Nephron progenitor cell (in vitro differentiated cells): Measurements from ENCODE around the gene DMRT3.

Experiments
- DNase-seq: peaks from one replicate; pipeline ENCODE4 v3.0.0; 2021
- H3K27ac Mint-ChIP-seq: 2 replicates; pipeline ENCODE4 v1.8.0; 2021; ENCODE audit warnings: mild to moderate bottlenecking, moderate library complexity, mixed read lengths
- H3K27me3 Mint-ChIP-seq: 2 replicates; pipeline ENCODE4 v1.8.0; 2021; ENCODE audit warnings: mild to moderate bottlenecking, low read depth, mixed read lengths; ENCODE audit not compliant: poor library complexity
- H3K36me3 Mint-ChIP-seq: 2 replicates; pipeline ENCODE4 v1.8.0; 2021; ENCODE audit warnings: low read depth, mixed read lengths
- H3K4me1 Mint-ChIP-seq: 2 replicates; pipeline ENCODE4 v1.8.0; 2021; ENCODE audit warnings: mixed read lengths
- H3K4me3 Mint-ChIP-seq: 2 replicates; pipeline ENCODE4 v1.8.0; 2021; ENCODE audit warnings: mild to moderate bottlenecking, moderate library complexity, mixed read lengths
- H3K9me3 Mint-ChIP-seq: 2 replicates; pipeline ENCODE4 v1.8.0; 2021; ENCODE audit warnings: mild to moderate bottlenecking, moderate library complexity, mixed read lengths
- TF ChIP-seq, protein P1 (sequence below): fragments of 200-600 bp; sonication (generic); IDR thresholded peaks from 2 replicates; pipeline ENCODE4 v1.5.0; 2021; ENCODE audit warnings: antibody characterized with exemption

Gene DMRT3

DNA sequence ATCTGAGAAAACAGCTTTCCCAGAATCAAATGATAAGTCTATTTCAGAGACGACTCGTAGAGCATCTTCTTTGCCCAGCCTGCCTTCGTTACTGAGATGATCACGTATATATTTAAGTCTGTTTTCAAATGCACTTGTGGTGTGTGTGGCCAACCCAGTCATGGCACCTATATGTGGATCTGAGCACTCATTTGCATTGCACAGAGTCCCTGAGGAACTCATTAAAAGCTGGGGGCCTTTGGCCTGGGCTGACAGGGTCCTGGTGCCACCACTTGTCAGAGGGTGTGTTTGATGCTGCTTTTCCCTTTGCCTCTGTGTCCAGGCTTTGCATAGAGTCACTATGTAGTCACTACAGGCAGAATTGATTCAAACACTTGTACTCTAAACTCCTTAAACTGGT lies 17.4 kb upstream of the DMRT3 start:
- Mint-ChIP-seq H3K36me3 (no peaks in the 10 kb centered on the region), H3K4me3 (no peak overlapping the region), H3K4me1 (peaks cover 36% of the 10 kb centered on the region), H3K27me3 (peaks cover 58% of the 10 kb centered on the region), H3K27ac (no peak overlapping the region), H3K9me3 (no peaks in the 10 kb centered on the region)
- no peak for DNase-seq
- TF ChIP-seq, protein P1, sequence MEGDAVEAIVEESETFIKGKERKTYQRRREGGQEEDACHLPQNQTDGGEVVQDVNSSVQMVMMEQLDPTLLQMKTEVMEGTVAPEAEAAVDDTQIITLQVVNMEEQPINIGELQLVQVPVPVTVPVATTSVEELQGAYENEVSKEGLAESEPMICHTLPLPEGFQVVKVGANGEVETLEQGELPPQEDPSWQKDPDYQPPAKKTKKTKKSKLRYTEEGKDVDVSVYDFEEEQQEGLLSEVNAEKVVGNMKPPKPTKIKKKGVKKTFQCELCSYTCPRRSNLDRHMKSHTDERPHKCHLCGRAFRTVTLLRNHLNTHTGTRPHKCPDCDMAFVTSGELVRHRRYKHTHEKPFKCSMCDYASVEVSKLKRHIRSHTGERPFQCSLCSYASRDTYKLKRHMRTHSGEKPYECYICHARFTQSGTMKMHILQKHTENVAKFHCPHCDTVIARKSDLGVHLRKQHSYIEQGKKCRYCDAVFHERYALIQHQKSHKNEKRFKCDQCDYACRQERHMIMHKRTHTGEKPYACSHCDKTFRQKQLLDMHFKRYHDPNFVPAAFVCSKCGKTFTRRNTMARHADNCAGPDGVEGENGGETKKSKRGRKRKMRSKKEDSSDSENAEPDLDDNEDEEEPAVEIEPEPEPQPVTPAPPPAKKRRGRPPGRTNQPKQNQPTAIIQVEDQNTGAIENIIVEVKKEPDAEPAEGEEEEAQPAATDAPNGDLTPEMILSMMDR, result no peak

DNA sequence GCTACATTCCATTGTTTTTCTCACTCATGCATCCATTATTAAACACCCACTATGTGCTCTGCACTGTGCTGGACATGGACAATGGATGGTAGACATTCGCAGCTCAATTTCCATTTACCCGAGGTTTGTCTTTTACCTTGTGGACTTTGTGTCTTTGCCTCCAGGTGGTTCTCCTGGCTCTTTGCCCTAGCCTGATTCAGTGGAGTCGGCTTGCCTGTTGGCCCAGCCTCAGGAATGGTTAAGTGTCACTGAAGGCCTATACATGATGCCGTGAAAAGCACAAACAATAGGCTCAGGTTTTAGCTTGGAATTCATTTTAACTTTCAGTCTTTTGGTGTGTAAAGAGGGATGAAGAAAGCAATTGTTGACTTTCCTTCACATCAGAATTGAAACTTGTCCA lies 16.5 kb upstream of the DMRT3 start:
- H3K4me1 Mint-ChIP-seq, result peaks cover 44% of the 10 kb centered on the region
- H3K4me3 Mint-ChIP-seq, result no peak overlapping the region
- no peak for DNase-seq
- no peak overlapping the region for H3K27ac Mint-ChIP-seq
- H3K36me3 Mint-ChIP-seq, result no peaks in the 10 kb centered on the region
- TF ChIP-seq, protein P1, result no peak
- H3K27me3 Mint-ChIP-seq, result peaks cover 67% of the 10 kb centered on the region
- no peaks in the 10 kb centered on the region for H3K9me3 Mint-ChIP-seq

DNA sequence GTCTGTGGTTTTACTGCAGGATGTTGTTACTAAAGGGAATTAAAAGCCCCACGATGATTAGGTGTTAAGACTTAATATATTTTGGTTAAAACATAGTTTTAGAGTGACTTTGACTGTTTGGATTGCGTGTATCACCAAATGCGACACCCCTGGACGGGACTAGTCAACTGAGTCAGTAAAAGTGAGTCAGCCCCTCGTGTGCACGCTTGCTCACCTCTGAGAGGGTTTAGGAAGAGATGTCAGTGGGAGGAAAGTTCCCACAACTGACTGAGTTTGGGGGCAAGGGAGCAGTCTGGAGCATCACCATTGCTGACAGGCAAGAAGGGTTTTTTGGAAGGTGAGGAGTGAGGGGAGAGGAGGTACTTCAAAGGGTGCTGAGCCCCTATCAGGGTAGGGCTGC lies 14.4 kb upstream of the DMRT3 start:
- TF ChIP-seq, protein P1, result no peak
- Mint-ChIP-seq H3K4me3 (peak overlapping the region; percentile 37), H3K9me3 (no peaks in the 10 kb centered on the region), H3K4me1 (peaks cover 65% of the 10 kb centered on the region), H3K36me3 (no peaks in the 10 kb centered on the region), H3K27ac (no peak overlapping the region), H3K27me3 (peaks cover 87% of the 10 kb centered on the region)
- no peak for DNase-seq

DNA sequence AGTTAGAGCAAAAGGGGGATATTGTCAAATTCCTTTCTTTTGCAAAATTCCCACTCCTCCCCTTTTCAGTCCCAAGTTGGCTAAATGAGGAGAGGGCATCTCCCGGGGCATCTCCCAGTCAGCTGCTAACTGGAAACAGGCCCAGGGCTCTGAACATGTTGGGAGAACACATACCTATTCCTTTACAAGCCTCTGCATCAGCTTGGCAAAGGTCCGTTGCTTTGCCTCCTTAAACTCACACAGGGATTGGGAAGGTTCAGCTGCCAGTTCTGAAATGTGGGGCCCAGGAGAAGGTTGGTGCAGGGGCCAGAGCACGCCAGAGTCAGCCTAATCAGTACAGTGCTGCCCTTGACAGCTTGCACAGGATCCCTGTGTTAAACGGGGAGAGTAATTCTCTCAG lies 11.0 kb upstream of the DMRT3 start:
- no peaks in the 10 kb centered on the region for H3K36me3 Mint-ChIP-seq
- H3K9me3 Mint-ChIP-seq, result no peaks in the 10 kb centered on the region
- peaks cover 99% of the 10 kb centered on the region for H3K4me1 Mint-ChIP-seq
- peaks cover 95% of the 10 kb centered on the region for H3K27me3 Mint-ChIP-seq
- DNase-seq, result no peak
- H3K27ac Mint-ChIP-seq, result no peak overlapping the region
- TF ChIP-seq, protein P1, result no peak
- no peak overlapping the region for H3K4me3 Mint-ChIP-seq

DNA sequence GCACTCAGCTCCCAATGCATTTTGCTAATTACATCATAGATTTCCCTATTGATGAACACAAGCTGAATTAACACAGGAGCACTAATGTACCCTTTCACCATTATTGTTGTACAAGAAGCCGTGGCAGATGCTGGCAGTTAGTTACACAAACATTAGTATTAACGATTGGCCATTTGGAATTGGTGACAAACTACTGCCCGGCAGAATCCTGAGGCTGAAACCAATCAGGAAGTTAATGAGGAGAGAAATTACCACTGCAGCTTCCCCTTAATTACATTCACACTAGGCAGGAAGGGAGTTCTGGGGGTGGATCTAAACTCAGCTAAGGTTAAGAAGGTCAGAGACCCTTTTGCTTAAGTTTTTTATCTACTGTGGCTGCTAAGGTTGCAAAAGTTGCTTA lies 9.6 kb upstream of the DMRT3 start:
- no peaks in the 10 kb centered on the region for H3K9me3 Mint-ChIP-seq
- H3K36me3 Mint-ChIP-seq, result no peaks in the 10 kb centered on the region
- H3K27ac Mint-ChIP-seq, result no peak overlapping the region
- H3K4me3 Mint-ChIP-seq, result peak overlapping the region; percentile 81
- no peak for DNase-seq
- peaks cover 86% of the 10 kb centered on the region for H3K4me1 Mint-ChIP-seq
- H3K27me3 Mint-ChIP-seq, result peaks cover 95% of the 10 kb centered on the region
- TF ChIP-seq, protein P1, result no peak

DNA sequence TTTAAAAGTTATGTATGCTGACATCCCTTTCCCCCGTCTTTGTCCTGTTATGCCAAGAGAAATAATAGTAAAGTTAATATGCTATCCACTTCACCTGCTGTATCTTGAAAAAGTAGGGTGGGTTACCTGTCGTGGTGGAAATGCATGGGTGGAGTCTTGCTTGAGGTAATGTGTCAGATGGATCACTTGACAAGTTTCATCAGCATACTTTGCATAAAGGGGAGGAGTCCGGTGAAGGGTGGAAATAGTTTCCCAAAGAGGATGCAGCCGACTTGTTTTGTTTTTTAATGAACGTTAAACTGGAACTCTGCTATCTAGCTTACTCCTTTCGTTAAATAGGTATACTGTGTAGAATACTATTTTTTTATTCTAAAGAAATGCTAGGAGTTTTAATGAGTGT lies 9.0 kb upstream of the DMRT3 start:
- peaks cover 84% of the 10 kb centered on the region for H3K4me1 Mint-ChIP-seq
- H3K27ac Mint-ChIP-seq, result no peak overlapping the region
- DNase-seq, result no peak
- peaks cover 97% of the 10 kb centered on the region for H3K27me3 Mint-ChIP-seq
- no peaks in the 10 kb centered on the region for H3K36me3 Mint-ChIP-seq
- TF ChIP-seq, protein P1, result no peak
- H3K4me3 Mint-ChIP-seq, result peak overlapping the region; percentile 81
- no peaks in the 10 kb centered on the region for H3K9me3 Mint-ChIP-seq
